ENCODE data around the gene CREB5.

- TF ChIP-seq CTCF (IDR thresholded peaks at IDR 0.05) (no peak), POLR2A (IDR thresholded peaks at IDR 0.05) (no peak), EP300 (IDR thresholded peaks at IDR 0.05) (no peak), POLR2AphosphoS5 (IDR thresholded peaks at IDR 0.05) (no peak)
These were observed 6.0 kb downstream of the CREB5 start for GRCh38 chr7:28418311-28418710.
